GM19035 (cell line): ENCODE measurements around the gene VAPA.

Experiments used
- ATAC-seq: cut with Tn5 transposase; IDR thresholded peaks from one replicate; pipeline ENCODE4 v1.9.1; 2021; ENCODE audit not compliant: unreplicated experiment

VAPA gene

DNA sequence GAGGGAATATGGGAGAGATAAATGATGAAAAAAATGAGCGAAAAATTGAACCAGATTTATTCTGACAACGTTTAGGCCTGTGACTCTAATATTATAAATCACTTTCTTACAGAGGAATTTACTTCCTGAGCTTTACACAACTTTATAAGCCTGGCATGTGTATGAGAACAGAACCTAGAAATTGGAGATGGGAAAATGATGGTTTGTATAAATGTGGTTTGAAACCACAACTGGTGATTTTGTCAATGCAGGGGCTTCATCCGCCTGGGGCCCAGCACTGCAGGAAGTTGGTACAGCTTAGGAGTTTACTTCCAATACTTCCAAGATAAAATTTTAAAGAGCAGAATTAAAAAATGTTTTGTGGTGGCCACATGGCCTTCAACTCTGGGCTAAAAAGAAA is 82.3 kb downstream of the VAPA start:
- no peak for ATAC-seq

DNA sequence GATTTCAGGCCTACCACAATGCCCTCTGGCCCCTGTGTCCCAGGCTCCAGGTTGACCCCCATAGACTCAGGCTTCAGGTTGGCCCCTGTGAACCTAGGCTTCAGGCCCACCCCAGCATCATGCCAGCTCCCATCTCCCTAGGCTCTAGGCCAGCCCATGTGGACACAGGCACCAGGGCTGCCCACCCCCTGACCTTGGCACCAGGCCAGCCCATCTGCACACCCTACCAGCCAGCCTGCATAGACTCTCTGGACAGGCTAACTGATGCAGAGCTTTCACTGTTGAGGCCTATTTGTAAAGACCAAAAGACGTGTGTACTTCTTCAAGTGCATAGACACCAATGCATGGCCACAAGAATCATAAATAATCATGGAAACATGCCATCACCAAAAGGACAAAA is 83.9 kb downstream of the VAPA start:
- no peak for ATAC-seq

DNA sequence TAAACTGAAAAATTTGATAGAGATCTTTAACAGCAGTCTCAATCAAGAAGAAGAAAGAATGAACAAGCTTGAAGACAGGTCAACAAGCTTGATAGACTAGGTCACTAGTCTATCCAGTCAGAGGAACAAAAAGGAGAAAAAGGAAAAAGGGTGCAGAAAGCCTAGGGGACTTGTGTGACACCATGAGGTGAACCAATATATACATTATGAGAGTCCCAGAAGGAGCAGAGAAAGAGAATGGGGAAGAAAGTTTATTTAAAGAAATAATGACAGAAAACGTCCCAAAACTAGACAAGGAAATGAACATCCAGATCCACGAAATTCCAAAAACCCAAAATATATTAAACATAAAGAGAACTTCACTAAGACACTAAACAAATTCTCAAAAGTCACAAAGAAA is 84.5 kb downstream of the VAPA start:
- no peak for ATAC-seq

DNA sequence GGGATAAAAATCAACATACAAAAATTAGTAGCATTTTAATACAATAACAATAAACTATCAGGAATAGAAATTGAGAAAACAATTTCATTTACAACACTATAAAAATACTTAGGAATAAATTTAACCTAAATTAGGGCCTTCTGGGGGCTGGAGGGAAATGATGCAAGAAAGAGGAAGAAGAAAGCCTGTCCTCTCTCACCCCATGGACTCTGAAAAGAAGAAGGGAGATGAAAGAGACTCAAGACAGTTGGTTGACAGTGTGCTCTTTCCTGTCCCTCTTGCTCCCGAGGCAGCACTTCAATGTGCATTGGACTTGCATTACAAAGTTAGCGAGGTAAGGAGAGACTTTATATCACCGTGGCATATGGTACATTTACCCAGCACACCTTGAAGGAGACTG is 88.5 kb downstream of the VAPA start:
- no peak for ATAC-seq

DNA sequence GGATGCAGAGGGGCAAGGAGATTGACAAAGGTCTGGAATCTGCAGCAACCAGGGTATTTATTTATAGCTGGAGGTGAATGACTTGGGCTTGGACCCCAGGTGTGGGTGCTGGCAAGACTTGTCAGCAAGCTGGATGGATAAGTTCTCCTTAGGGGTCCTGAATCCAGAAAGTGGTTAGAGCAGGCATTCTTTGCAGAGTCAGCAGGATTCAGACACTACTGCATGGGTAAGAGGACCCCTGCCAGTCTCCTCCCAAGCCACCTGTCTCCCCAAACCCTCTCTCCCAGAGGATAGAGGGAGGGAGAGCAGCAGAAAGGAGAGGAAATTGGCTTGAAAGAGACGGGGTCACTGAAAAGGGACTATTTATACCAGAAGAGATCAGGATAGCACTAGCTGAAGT is 89.5 kb downstream of the VAPA start:
- no peak for ATAC-seq

DNA sequence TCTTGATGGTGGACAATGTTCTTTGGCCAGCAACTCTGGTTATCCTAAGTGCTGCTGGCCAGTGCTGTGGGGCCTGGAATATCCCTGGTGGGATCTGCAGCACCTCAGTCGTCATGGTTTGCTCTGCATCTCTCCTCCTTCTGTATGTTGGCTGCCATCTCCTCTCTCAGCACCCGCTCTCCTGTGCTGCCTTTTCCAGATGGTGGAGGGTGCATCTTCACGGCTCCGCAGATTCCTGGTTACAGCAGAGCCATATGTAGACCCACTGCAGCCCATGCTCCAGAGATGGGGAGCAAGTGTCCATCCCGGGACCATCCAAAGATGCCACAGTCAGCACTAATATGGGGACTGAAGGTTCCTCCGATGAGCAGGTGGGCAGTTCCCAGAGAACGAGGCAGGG is 90.0 kb downstream of the VAPA start:
- ATAC-seq = no peak

DNA sequence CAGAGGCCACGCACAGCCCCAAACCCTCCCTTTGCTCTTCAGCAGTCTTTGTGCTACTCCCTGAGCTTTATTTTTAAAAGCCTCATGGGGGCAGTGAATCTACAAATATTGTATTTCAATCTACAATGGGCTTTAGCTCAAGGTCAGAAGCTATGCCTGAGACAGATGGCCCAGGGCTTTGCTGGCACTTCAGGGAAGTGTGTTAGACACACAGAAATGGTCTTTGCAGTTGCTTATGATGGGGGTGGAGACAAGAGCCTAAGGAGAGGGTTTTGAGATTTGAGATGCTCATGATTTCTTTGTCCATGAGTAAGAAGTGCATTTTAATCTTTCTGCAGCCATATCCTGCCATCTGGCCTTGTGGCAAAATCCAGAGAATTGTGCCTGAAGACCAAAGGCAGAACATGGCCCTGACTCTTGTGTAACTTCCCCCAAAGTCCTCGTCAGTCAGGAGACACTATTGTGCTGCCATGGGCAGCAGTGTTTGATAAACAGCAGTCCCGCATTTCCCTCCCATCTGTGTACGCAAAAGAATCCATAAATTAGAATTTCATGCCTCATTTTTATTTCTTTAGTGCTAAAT is 92.6 kb downstream of the VAPA start:
- no peak for ATAC-seq

DNA sequence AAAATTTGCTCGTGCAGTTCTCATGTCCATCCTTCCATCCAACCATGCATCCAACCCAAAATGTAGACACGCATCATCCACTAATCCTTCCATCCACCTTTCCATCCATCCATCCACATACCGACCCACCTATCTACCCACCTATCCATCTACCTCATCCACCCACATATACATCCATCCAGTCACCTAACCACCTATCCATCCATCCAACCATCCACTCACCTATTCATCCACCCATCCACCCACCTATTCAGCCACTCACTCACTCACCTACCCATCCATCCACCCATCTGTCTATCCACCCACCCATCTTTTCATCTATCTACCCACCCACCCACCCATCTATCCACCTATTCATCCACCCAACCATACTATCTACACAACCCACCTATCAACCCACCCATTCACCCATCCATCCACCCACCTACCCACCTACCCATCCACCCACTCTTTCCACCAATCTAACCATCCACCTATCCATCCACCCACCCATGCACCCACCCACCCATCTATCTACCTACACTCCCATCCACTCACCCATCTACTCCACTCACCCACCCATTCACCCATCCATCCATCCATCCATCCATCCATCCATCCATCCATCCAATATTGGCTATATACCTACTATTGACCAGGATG is 94.3 kb downstream of the VAPA start:
- no peak for ATAC-seq
